Chondrocyte (in vitro differentiated cells): Measurements from ENCODE around the gene CRIM1. TPM values are rescaled to one million over a fixed set of nuclear protein-coding genes. Genes with fewer than 3 reads are reported as not detected.
A peak's percentile ranks its signal among the peaks of the same experiment; 100 is the strongest.

ENCODE experiments used
- DNase-seq: peaks from one replicate; pipeline ENCODE4 v3.0.0; 2021; ENCODE audit warnings: mixed read lengths, low spot score
- H3K27ac Mint-ChIP-seq: one replicate; pipeline ENCODE4 v1.8.0; 2021; ENCODE audit warnings: mild to moderate bottlenecking, moderate library complexity, mixed read lengths; ENCODE audit not compliant: unreplicated experiment
- H3K27me3 Mint-ChIP-seq: 2 replicates; pipeline ENCODE4 v1.8.0; 2021; ENCODE audit warnings: low read depth, mixed read lengths
- H3K36me3 Mint-ChIP-seq: 2 replicates; pipeline ENCODE4 v1.8.0; 2021; ENCODE audit warnings: low read depth, mixed read lengths
- H3K4me1 Mint-ChIP-seq: 2 replicates; pipeline ENCODE4 v1.8.0; 2021; ENCODE audit warnings: low read depth, mild to moderate bottlenecking, mixed read lengths
- H3K4me3 Mint-ChIP-seq: one replicate; pipeline ENCODE4 v1.8.0; 2021; ENCODE audit warnings: mild to moderate bottlenecking, moderate library complexity, mixed read lengths; ENCODE audit not compliant: unreplicated experiment
- H3K9me3 Mint-ChIP-seq: 2 replicates; pipeline ENCODE4 v1.8.0; 2021; ENCODE audit warnings: low read depth, mixed read lengths
- CTCF ChIP-seq: fragments of 200-600 bp; sonication (generic); IDR thresholded peaks from 2 replicates; pipeline ENCODE4 v1.5.0; 2021; ENCODE audit warnings: antibody characterized with exemption, mild to moderate bottlenecking, moderate library complexity
- total RNA-seq: library from RNA; stranded (reverse); gene quantifications from 3 replicates; pipeline ENCODE4 v1.2.1, GENCODE V29; 2021

CRIM1 gene
- total RNA-seq, 1 donor from 2014 or later = 194 TPM

GRCh38 chr2:36468463-36469105, 113.0 kb downstream of the CRIM1 start:
- no peaks in the 10 kb centered on the region for H3K27me3 Mint-ChIP-seq
- H3K27ac Mint-ChIP-seq = peak overlapping the region; percentile 86
- TF ChIP-seq CTCF = peak; percentile 15
- peaks cover 34% of the 10 kb centered on the region for H3K4me1 Mint-ChIP-seq
- DNase-seq = no peak
- H3K9me3 Mint-ChIP-seq = peaks cover 3% of the 10 kb centered on the region
- no peak overlapping the region for H3K4me3 Mint-ChIP-seq
- peaks cover 31% of the 10 kb centered on the region for H3K36me3 Mint-ChIP-seq

- Mint-ChIP-seq H3K9me3 (peaks cover 7% of the 10 kb centered on the region), H3K4me3 (no peak overlapping the region), H3K4me1 (peaks cover 34% of the 10 kb centered on the region), H3K36me3 (peaks cover 33% of the 10 kb centered on the region), H3K27me3 (no peaks in the 10 kb centered on the region), H3K27ac (peak overlapping the region; percentile 86)
- TF ChIP-seq CTCF = no peak
- no peak for DNase-seq
Measured at GRCh38 chr2:36469106-36469477, 113.5 kb downstream of the CRIM1 start.

GRCh38 chr2:36469710-36470109, 114.1 kb downstream of the CRIM1 start:
- no peak for DNase-seq
- H3K36me3 Mint-ChIP-seq = peaks cover 32% of the 10 kb centered on the region
- H3K9me3 Mint-ChIP-seq = peaks cover 8% of the 10 kb centered on the region
- H3K4me1 Mint-ChIP-seq = peaks cover 34% of the 10 kb centered on the region
- H3K27me3 Mint-ChIP-seq = no peaks in the 10 kb centered on the region
- H3K4me3 Mint-ChIP-seq = no peak overlapping the region
- no peak for TF ChIP-seq CTCF
- peak overlapping the region; percentile 86 for H3K27ac Mint-ChIP-seq

- no peak for TF ChIP-seq CTCF
- H3K4me3 Mint-ChIP-seq = no peak overlapping the region
- no peak overlapping the region for H3K27ac Mint-ChIP-seq
- no peaks in the 10 kb centered on the region for H3K27me3 Mint-ChIP-seq
- H3K4me1 Mint-ChIP-seq = peaks cover 47% of the 10 kb centered on the region
- DNase-seq = no peak
- peaks cover 48% of the 10 kb centered on the region for H3K36me3 Mint-ChIP-seq
- peaks cover 26% of the 10 kb centered on the region for H3K9me3 Mint-ChIP-seq
Measured at GRCh38 chr2:36473230-36473629, 117.7 kb downstream of the CRIM1 start.

GRCh38 chr2:36476411-36476810, 120.8 kb downstream of the CRIM1 start:
- Mint-ChIP-seq H3K27me3 (no peaks in the 10 kb centered on the region), H3K27ac (no peak overlapping the region), H3K4me3 (no peak overlapping the region), H3K36me3 (peaks cover 47% of the 10 kb centered on the region), H3K9me3 (peaks cover 23% of the 10 kb centered on the region), H3K4me1 (peaks cover 47% of the 10 kb centered on the region)
- no peak for TF ChIP-seq CTCF
- no peak for DNase-seq
